HL-60 (cell line): ENCODE results near the gene ENOX2.

Source experiments
- DNase-seq, 2 experiments: peaks; one replicate each; pipeline ENCODE4 v3.0.0-alpha.2; 2010 to 2020; ENCODE audit warnings: low read depth in 1 of 2, low spot score in 1 of 2
- H3K27ac ChIP-seq: fragments of 250-450 bp; sonication (Bioruptor Pico); replicated peaks from 2 replicates; pipeline ENCODE4 v1.5.1; 2020; ENCODE audit warnings: mild to moderate bottlenecking, moderate library complexity
- H3K27me3 ChIP-seq: fragments of 250-450 bp; sonication (Bioruptor Pico); 2 replicates; pipeline ENCODE4 v1.5.1; 2021; ENCODE audit warnings: mild to moderate bottlenecking, moderate library complexity; ENCODE audit not compliant: insufficient read depth, poor library complexity, severe bottlenecking
- H3K4me3 ChIP-seq: replicated peaks from 2 replicates; pipeline ENCODE4 v1.5.1; 2011; ENCODE audit warnings: mild to moderate bottlenecking, control low read depth, low read length; ENCODE audit not compliant: insufficient read depth
- CTCF ChIP-seq: IDR thresholded peaks from one replicate; pipeline ENCODE4 v1.5.1; 2011; ENCODE audit warnings: low read length, control low read depth, inconsistent platforms; ENCODE audit not compliant: insufficient read depth
- GABPA ChIP-seq: IDR thresholded peaks from 2 replicates; pipeline ENCODE4 v1.6.1; 2012; ENCODE audit warnings: low read depth
- POLR2AphosphoS5 ChIP-seq: IDR thresholded peaks from 2 replicates; pipeline ENCODE4 v1.6.1; 2012; ENCODE audit warnings: low read depth
- REST ChIP-seq: IDR thresholded peaks from 2 replicates; pipeline ENCODE4 v1.6.1; 2012; ENCODE audit warnings: low read depth; ENCODE audit not compliant: insufficient replicate concordance
- SPI1 ChIP-seq: IDR thresholded peaks from 2 replicates; pipeline ENCODE4 v1.6.1; 2012; ENCODE audit warnings: low read depth, mild to moderate bottlenecking, borderline replicate concordance

The ENOX2 gene

GRCh38 chrX:130719413-130719812 lies 183.6 kb downstream of the ENOX2 start:
- no peaks in the 10 kb centered on the region for H3K27me3 ChIP-seq
- DNase-seq = no peak
- H3K27ac ChIP-seq = no peak overlapping the region
- TF ChIP-seq SPI1 (no peak), POLR2AphosphoS5 (no peak), GABPA (no peak), CTCF (no peak), REST (no peak)
- no peak overlapping the region for H3K4me3 ChIP-seq

GRCh38 chrX:130718137-130718536 lies 184.9 kb downstream of the ENOX2 start:
- TF ChIP-seq POLR2AphosphoS5 (no peak), REST (no peak), GABPA (no peak), CTCF (no peak), SPI1 (no peak)
- H3K27ac ChIP-seq = no peak overlapping the region
- no peaks in the 10 kb centered on the region for H3K27me3 ChIP-seq
- H3K4me3 ChIP-seq = no peak overlapping the region
- no peak for DNase-seq

GRCh38 chrX:130716781-130717413 lies 186.1 kb downstream of the ENOX2 start:
- TF ChIP-seq POLR2AphosphoS5 = no peak
- no peak for TF ChIP-seq CTCF
- no peak for TF ChIP-seq GABPA
- TF ChIP-seq REST = no peak
- TF ChIP-seq SPI1 = no peak
- DNase-seq = no peak
- no peaks in the 10 kb centered on the region for H3K27me3 ChIP-seq
- no peak overlapping the region for H3K4me3 ChIP-seq
- H3K27ac ChIP-seq = no peak overlapping the region
